Measurements from ENCODE around the gene ZNF789. TPM values are rescaled to one million over a fixed set of nuclear protein-coding genes. Genes with fewer than 3 reads are reported as not detected.
A peak's percentile ranks its signal among the peaks of the same experiment; 100 is the strongest.

The ZNF789 gene
- total RNA-seq, 1 donor from 2014 or later, result 20.2 TPM

GRCh38 chr7:99504281-99504602 lies 31.6 kb downstream of the ZNF789 start:
- Histone ChIP-seq H3K27ac (no peak overlapping the region), H3K79me2 (ENCODE audit: low read depth) (peaks cover 56% of the 10 kb centered on the region)
- H3K27ac Mint-ChIP-seq, result peak overlapping the region; percentile 97

GRCh38 chr7:99504603-99505323 lies 32.1 kb downstream of the ZNF789 start, which contains the start of gene ZKSCAN5:
Gene ZKSCAN5, plus strand, starts transcription at chr7:99504662. Its CDS starts 1,383 bp downstream, at chr7:99506045.
- Histone ChIP-seq H3K36me3 (no peaks in the 10 kb centered on the region), H3K27ac (peak within 1 kb of the TSS; percentile 85), H4K20me1 (ENCODE audit: low read depth) (no peaks in the 10 kb centered on the region), H3K79me2 (ENCODE audit: low read depth) (peaks cover 55% of the 10 kb centered on the region), H3K4me1 (peaks cover 9% of the 10 kb centered on the region), H3K4me3 (peak within 1 kb of the TSS; percentile 92), H3K27me3 (no peaks in the 10 kb centered on the region), H3K9me3 (ENCODE audit: low read depth) (no peaks in the 10 kb centered on the region), H3K4me2 (peak within 1 kb of the TSS; percentile 87), H3K9ac (peak within 1 kb of the TSS; percentile 75), H2AFZ (replicated peaks) (peak within 1 kb of the TSS; percentile 99), H3F3A (ENCODE audit: low read depth) (peaks cover 25% of the 10 kb centered on the region)
- Mint-ChIP-seq H3K27ac (peak within 1 kb of the TSS; percentile 97), H3K4me3 (peak within 1 kb of the TSS; percentile 97), H3K4me1 (peaks cover 23% of the 10 kb centered on the region), H3K36me3 (peaks cover 5% of the 10 kb centered on the region), H3K27me3 (ENCODE audit: insufficient read depth, low read depth) (peaks cover 4% of the 10 kb centered on the region), H3K9me3 (no peaks in the 10 kb centered on the region)
- peak; percentile 96 for DNase-seq (ENCODE audit: low spot score)
- no peak for TF ChIP-seq EZH2 (IDR thresholded peaks at IDR 0.05)
- no peak for TF ChIP-seq EZH2phosphoT487 (IDR thresholded peaks at IDR 0.05)
- no peak for TF ChIP-seq CTCF (IDR thresholded peaks at IDR 0.05)

More at GRCh38 chr7:99504281-99504602, 31.6 kb downstream of the ZNF789 start:
- Histone ChIP-seq H3K4me1 (peaks cover 9% of the 10 kb centered on the region), H3K9me3 (ENCODE audit: low read depth) (no peaks in the 10 kb centered on the region), H3K27me3 (no peaks in the 10 kb centered on the region), H3K36me3 (no peaks in the 10 kb centered on the region), H3K4me3 (peak overlapping the region; percentile 92), H3F3A (ENCODE audit: low read depth) (peaks cover 30% of the 10 kb centered on the region), H3K4me2 (peak overlapping the region; percentile 60), H4K20me1 (ENCODE audit: low read depth) (peaks cover 4% of the 10 kb centered on the region), H2AFZ (replicated peaks) (no peak overlapping the region), H3K9ac (no peak overlapping the region)
- Mint-ChIP-seq H3K4me3 (peak overlapping the region; percentile 97), H3K36me3 (peaks cover 5% of the 10 kb centered on the region), H3K4me1 (peaks cover 26% of the 10 kb centered on the region), H3K9me3 (no peaks in the 10 kb centered on the region), H3K27me3 (ENCODE audit: insufficient read depth, low read depth) (peaks cover 4% of the 10 kb centered on the region)
- peak; percentile 99 for DNase-seq (ENCODE audit: low spot score)
- TF ChIP-seq EZH2phosphoT487 (IDR thresholded peaks at IDR 0.05) (no peak), CTCF (IDR thresholded peaks at IDR 0.05) (no peak), EZH2 (IDR thresholded peaks at IDR 0.05) (no peak)

- peaks cover 22% of the 10 kb centered on the region for H3F3A ChIP-seq (ENCODE audit: low read depth)
- peak overlapping the region; percentile 75 for H3K9ac ChIP-seq
- H3K4me1 ChIP-seq, result peaks cover 9% of the 10 kb centered on the region
- Mint-ChIP-seq H3K27ac (peak overlapping the region; percentile 69), H3K4me1 (peaks cover 21% of the 10 kb centered on the region), H3K9me3 (no peaks in the 10 kb centered on the region), H3K4me3 (peak overlapping the region; percentile 97), H3K36me3 (peaks cover 3% of the 10 kb centered on the region), H3K27me3 (ENCODE audit: insufficient read depth, low read depth) (peaks cover 4% of the 10 kb centered on the region)
- peaks cover 58% of the 10 kb centered on the region for H3K79me2 ChIP-seq (ENCODE audit: low read depth)
- no peak for TF ChIP-seq EZH2phosphoT487 (IDR thresholded peaks at IDR 0.05)
- no peak for TF ChIP-seq CTCF (IDR thresholded peaks at IDR 0.05)
- TF ChIP-seq EZH2 (IDR thresholded peaks at IDR 0.05), result no peak
- H3K36me3 ChIP-seq, result no peaks in the 10 kb centered on the region
- H3K4me3 ChIP-seq, result peak overlapping the region; percentile 92
- H3K27ac ChIP-seq, result no peak overlapping the region
- no peaks in the 10 kb centered on the region for H3K9me3 ChIP-seq (ENCODE audit: low read depth)
- peak overlapping the region; percentile 87 for H3K4me2 ChIP-seq
- H3K27me3 ChIP-seq, result no peaks in the 10 kb centered on the region
- peak overlapping the region; percentile 99 for H2AFZ ChIP-seq (replicated peaks)
- DNase-seq (ENCODE audit: low spot score), result no peak
- no peaks in the 10 kb centered on the region for H4K20me1 ChIP-seq (ENCODE audit: low read depth)
Observed at GRCh38 chr7:99505324-99505662, 32.6 kb downstream of the ZNF789 start.

Data from neural progenitor cell (in vitro differentiated cells).